HTERT RPE-1 (cell line): ENCODE data around the gene KCNJ6.
"Not testable (repeated sequence)": the region's sequence is repeated elsewhere in the genome, so short reads cannot be mapped to it uniquely, and the experiment has no call there.

Source experiments
- in situ Hi-C: fragments of 300-500 bp; cut with MboI; formaldehyde crosslinking; loops from 4 replicates; pipeline ENCODE4 v1.14.3; 2020; ENCODE audit warnings: low sequenced_read_pairs

Gene KCNJ6

GRCh38 chr21:37746849-37747248 is 169.4 kb downstream of the KCNJ6 start:
- in situ Hi-C loops: no loop called here

GRCh38 chr21:37744551-37744950 is 171.7 kb downstream of the KCNJ6 start:
- in situ Hi-C loops: no loop called here

DNA sequence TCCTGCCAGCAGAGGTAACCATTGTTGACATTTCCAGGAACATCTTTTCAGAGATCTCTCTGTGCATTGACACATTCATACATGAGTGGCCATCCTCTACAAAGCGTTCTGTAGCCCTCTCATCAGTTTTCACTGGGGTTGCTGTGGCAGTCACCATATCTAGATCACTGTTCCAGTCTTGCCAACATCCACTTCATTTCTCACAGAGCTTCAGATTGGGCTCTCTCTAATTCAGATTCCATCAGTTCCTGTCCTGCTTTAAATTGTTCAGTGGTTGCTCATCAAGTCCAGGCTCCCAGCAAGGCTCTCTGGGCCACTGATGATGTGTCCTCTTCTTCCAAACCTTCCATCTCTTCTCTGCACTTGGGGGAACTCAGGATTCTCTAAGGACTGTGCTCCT is 173.7 kb downstream of the KCNJ6 start:
- in situ Hi-C loops: no loop called here

- in situ Hi-C loops: no loop called here
These were observed 174.1 kb downstream of the KCNJ6 start for GRCh38 chr21:37742115-37742514.

GRCh38 chr21:37737996-37738395 is 178.3 kb downstream of the KCNJ6 start:
- in situ Hi-C loops: no loop called here

- in situ Hi-C loops: no loop called here
These were observed 178.8 kb downstream of the KCNJ6 start for GRCh38 chr21:37737507-37737906.

GRCh38 chr21:37734846-37735245 is 181.4 kb downstream of the KCNJ6 start:
- in situ Hi-C loops: no loop called here

- in situ Hi-C loops: no loop called here
These were observed 183.3 kb downstream of the KCNJ6 start for GRCh38 chr21:37732927-37733326.

DNA sequence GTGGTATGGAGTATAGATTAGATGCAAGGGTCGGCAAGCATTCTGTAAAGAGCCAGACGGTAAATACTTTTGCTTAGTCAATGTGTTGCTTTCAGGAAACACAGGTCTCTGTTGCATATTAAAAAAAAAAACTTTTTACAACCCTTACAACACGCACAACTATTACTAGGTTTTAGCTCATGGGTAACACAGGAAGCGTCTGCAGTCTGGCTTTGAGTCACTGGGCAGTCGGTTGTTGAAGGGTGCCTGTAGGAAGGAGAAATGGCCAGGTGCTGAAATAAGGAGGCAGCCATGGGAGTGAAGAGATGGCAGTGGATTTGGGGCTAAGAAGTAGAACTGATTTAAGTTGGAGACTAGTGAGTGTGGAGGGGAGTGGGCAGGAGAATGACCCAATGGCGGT is 192.1 kb downstream of the KCNJ6 start:
- in situ Hi-C loops: no loop called here

DNA sequence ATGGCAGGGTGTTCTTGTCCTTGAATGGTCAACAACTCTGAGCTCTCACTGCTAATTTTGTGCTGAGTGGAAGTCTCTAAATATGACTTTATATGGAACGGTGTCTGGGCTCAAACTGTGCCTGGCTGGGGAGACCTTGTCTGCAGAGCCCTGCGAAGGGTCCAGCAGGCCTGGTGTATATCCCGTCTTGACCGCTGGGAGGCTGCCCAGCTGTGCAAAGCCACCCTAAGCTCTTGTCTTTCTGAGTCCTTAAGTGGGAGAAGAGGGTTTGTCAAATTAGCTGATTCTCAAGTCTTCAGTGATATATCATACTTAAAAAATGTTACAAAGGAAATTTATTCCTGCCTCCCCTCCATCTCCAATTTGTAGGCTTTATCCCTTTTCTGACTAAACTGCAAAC is 198.7 kb downstream of the KCNJ6 start:
- in situ Hi-C loops: no loop called here

GRCh38 chr21:37712569-37712934 is 203.7 kb downstream of the KCNJ6 start:
- in situ Hi-C loops: not testable (repeated sequence)

DNA sequence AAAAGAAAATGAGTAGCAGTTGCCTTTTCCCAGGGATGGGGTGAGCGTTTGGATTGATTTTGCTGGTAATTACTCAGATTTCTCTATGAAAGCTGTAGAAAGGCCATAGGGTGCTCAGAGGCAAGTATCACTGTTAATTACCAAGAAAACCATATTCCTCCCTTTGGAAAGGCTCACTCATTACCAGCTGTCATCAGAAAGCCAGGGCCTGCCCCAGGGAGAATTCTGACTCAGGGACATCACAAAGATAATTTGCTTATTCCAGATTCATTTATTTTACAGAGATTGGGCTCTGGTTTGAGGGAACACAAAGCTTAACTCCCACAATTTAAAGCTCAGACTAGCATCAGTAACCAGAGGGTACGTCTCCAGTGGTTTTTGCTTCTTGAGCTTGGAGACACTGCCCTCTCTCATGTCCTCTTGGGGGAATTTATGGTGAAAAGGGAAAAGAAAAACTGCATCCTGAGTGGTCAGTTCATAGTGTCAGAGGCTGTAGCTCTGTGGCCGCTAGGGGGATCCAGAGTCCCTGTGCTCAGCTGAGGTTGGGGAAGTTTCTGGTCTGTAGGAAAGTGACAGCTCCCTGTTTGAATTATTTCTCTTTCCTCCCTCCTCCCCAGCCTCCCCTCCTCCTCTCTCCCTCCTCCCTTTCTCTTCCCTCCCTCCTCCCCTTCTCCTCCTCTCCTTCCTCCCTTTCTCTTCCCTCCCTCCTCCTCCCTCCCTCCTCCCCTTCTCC is 204.3 kb downstream of the KCNJ6 start:
- in situ Hi-C loops: no loop called here

- in situ Hi-C loops: no loop called here
These were observed 204.9 kb downstream of the KCNJ6 start for GRCh38 chr21:37711286-37711829.

DNA sequence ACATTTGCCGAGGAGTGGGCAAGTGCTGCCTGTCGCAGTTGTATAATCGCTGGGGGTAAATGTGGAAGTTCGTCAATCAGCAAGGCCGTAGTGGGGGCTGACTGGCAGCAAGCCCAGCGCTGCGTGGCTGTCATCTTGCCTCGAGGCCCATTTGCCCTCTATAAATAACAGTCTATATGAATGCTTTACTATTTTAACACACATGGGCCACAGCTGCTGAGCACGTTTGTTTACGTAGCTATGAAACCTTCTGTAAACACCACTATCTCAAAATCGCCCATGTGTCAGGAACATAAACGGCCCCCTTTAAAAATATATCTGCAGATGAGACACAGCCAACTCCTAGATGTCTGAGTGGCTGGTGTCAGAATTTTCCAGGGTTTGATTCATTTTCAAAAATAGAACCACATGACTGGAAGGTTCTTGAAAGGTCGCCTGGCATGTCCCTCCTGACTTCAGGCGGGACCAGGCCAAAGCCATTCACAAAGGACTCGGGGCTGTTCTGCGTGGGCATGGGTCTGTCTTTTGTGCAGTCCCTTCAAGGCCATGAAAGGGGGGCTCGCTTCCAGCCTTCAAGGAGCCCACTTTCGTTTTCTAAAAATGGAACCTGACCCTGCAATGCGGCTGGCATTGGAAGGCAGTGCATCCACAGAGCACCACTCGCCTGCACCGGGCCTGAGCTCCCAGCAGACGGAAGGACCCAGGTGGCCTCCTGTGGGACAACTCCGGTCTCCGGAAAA is 205.5 kb downstream of the KCNJ6 start:
- in situ Hi-C loops: no loop called here

DNA sequence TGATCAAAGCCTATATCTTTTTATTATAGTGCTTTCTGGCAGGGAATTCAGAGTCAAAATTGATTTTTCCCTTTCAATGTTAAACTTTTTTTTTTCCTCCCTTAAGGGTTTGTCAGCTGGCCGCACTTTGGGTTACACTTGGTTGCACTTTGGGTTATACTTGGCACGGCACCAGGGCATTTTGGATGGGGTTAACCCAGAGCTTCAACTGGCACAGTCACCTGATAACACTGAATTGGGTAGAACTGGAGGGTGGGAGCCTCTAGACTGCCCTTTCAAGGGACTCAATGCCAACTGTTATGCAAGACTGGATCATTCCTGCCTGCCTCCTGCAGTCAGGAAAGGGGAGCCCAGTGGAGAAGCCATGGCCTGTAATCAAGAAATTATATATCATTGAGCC is 211.5 kb downstream of the KCNJ6 start:
- in situ Hi-C loops: no loop called here

GRCh38 chr21:37702241-37702640 is 214.0 kb downstream of the KCNJ6 start:
- in situ Hi-C loops: no loop called here

- in situ Hi-C loops: no loop called here
These were observed 215.5 kb downstream of the KCNJ6 start for GRCh38 chr21:37700641-37701202.

DNA sequence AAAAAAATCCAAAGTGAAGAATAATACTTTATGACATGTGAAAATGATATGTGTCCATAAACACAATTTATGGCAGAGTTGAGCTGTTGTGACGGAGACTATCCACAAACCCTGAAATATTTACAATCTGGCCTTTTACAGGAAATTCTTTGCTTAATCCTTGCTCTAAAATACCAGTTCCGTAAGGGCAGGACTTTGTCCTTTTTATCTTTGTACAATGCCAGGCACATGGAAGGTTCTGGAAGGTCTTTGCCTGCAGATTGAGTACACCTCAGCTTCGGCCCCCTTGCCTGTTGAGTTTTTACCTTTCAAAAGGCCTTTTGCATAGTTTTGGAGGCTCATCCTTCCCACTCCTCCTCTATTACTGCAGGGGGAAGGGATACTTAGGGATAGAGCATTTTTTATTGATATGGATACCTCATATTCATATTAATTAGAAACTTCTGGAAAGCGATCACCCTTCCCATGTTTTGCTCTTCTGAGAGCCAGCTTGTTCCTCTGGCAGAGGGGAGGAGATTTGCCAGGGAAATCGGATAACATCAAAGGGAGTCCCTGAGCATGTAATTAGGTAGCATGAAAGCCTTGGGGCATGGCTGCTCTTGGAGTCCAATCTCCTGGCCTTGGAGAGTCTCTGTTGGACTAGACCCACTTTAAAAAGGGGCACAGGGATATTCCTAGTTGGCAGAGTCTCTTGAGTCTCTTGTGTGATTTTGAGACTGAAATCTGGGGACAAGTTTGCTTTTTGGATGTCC is 217.1 kb downstream of the KCNJ6 start:
- in situ Hi-C loops: no loop called here

DNA sequence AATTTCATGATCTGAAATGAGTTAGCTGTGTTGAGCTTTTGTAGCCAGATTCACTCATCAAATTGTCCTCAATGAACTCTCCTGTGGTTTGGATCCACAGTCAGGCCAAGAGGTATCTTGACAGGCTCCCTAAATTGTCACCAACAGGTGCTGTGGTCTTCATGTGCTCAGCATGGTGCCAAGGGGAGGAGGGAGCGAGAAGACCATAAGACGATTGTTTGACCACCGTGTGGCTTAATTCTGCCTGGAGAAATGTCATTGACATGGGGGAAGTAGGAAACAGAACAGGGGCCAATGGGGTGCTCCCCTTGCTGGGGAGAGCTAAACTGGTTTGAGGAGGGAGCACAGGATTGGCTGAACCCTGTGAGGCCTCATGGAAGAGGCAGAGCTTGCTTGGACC is 219.3 kb downstream of the KCNJ6 start:
- in situ Hi-C loops: no loop called here

DNA sequence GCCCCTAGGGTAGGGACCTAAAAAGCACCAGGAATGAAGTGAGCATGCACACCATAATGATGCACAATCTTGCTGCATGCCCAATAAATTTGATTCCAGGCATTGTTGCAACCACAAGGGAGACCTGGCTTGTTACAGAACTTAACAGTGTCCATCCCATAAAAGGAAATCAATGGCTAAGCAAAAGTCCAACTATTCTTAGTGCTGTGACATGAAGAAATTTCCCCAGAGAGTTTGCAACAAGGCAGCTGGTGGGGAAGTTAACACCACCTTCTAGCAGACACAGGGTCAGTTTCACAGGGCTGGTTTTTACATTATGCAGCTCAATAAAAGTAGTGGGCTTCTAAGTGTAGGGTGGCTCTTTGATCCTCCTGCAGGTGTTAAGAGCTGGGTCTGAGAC is 221.1 kb downstream of the KCNJ6 start:
- in situ Hi-C loops: no loop called here

DNA sequence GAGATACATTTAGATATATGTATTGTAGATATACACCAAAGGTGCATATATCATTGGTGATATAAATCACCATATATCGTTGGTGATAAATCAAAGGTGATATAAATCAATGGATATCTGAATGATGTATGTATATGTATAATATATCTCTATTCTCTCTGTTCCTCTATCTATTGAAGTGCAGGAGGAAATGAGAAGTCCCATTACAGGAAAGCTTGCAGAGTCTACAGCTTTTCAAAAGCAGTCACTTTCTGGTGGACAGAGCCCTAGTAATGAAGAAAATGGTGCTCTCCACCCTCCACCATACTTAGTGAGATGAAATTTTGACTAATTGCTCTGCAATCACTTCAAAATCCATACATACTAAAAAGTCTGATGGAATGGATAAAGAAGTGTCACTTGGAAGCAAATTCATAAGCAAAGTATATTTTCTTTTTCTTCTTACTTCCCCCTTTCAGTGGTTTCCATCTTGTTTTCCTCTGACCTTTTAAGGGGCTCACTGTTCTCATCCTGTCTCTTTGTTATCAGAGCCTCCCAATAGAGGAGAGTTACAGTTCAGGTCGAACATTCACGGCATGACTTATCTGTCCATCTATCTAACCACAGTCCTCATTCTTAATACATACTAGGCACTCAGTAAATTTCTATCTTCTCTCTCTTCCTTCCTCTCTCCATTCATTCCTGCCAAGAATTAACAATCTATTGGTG is 227.2 kb downstream of the KCNJ6 start:
- in situ Hi-C loops: no loop called here
